H1 (cell line): ENCODE measurements around the gene ERC1. TPM values are rescaled to one million over a fixed set of nuclear protein-coding genes. Genes with fewer than 3 reads are reported as not detected.

Experiments used
- CTCF ChIA-PET: fragments of 300-600 bp; sonication (Branson Sonifier 250); formaldehyde crosslinking; loops from one replicate; lab custom pipeline; 2021; ENCODE audit not compliant: partially characterized antibody; lab: Charles Lee
- POLR2A ChIA-PET: fragments of 300-600 bp; sonication (Branson Sonifier 250); formaldehyde crosslinking; loops from one replicate; lab custom pipeline; 2021; ENCODE audit warnings: inconsistent platforms; ENCODE audit not compliant: partially characterized antibody; lab: Charles Lee
- DNase-seq, 2 experiments: peaks; one replicate each; pipeline versions ENCODE4 v3.0.0 to v3.0.0-alpha.2; 2010 to 2022; ENCODE audit warnings: low spot score in 2 of 2, low read depth in 1 of 2, mixed read lengths in 1 of 2
- FAIRE-seq: peaks from 2 replicates; lab custom pipeline; 2011; peaks lifted over from hg19 to GRCh38; lab: Jason Lieb, UNC
- H2AFZ ChIP-seq: 2 replicates; pipeline ENCODE4 v1.8.1; 2012; ENCODE audit warnings: low read length, inconsistent platforms
- H2AK5ac ChIP-seq: 2 replicates; pipeline ENCODE4 v1.6.1; 2013; ENCODE audit warnings: low read depth, low read length
- H2BK120ac ChIP-seq: replicated peaks from 2 replicates; pipeline ENCODE3; 2013; ENCODE audit warnings: low read depth, low read length, inconsistent platforms
- H2BK12ac ChIP-seq: 2 replicates; pipeline ENCODE4 v1.6.1; 2013; ENCODE audit warnings: low read depth, low read length
- H2BK15ac ChIP-seq: 2 replicates; pipeline ENCODE4 v1.6.1; 2013; ENCODE audit warnings: low read length
- H2BK20ac ChIP-seq: 2 replicates; pipeline ENCODE4 v1.6.1; 2013; ENCODE audit warnings: low read length
- H2BK5ac ChIP-seq: 2 replicates; pipeline ENCODE4 v1.6.1; 2013; ENCODE audit warnings: low read depth, low read length
- H3K14ac ChIP-seq: 2 replicates; pipeline ENCODE4 v1.6.1; 2013; ENCODE audit warnings: inconsistent platforms; ENCODE audit not compliant: insufficient read length
- H3K18ac ChIP-seq: 2 replicates; pipeline ENCODE4 v1.6.1; 2013; ENCODE audit warnings: low read length; ENCODE audit errors: extremely low read depth
- H3K23ac ChIP-seq: 2 replicates; pipeline ENCODE4 v1.6.1; 2013; ENCODE audit warnings: inconsistent platforms; ENCODE audit not compliant: insufficient read length
- H3K23me2 ChIP-seq: 2 replicates; pipeline ENCODE4 v1.6.1; 2013; ENCODE audit warnings: low read depth, low read length
- H3K27ac ChIP-seq: 2 replicates; pipeline ENCODE4 v1.6.1; 2011; ENCODE audit warnings: low read depth, low read length, inconsistent platforms
- H3K27me3 ChIP-seq, 4 experiments: replicated peaks in 1 of 4; 1 replicate in 1 of 4; 2 replicates in 3 of 4; pipeline versions ENCODE4 v1.6.1 to v1.8.1; 2011 to 2013; ENCODE audit warnings: low read length in 3 of 4, mild to moderate bottlenecking in 3 of 4, inconsistent platforms in 2 of 4, mixed read lengths in 2 of 4, moderate library complexity in 1 of 4; ENCODE audit not compliant: control insufficient read depth in 3 of 4, insufficient read depth in 3 of 4; ENCODE audit errors: extremely low read depth in 1 of 4
- H3K36me3 ChIP-seq, 4 experiments: 2 replicates each; pipeline versions ENCODE4 v1.6.1 to v1.8.1; 2011 to 2013; ENCODE audit warnings: mild to moderate bottlenecking in 4 of 4, low read length in 3 of 4, moderate library complexity in 2 of 4, control low read depth in 1 of 4, inconsistent platforms in 1 of 4; ENCODE audit not compliant: insufficient read depth in 4 of 4, control insufficient read depth in 2 of 4
- H3K4ac ChIP-seq: replicated peaks from 2 replicates; pipeline ENCODE3; 2013; ENCODE audit warnings: low read length, low read depth, mixed read lengths, inconsistent platforms; ENCODE audit not compliant: insufficient read length
- H3K4me1 ChIP-seq, 4 experiments: replicated peaks in 1 of 4; 1 replicate in 1 of 4; 2 replicates in 3 of 4; pipeline versions ENCODE4 v1.6.1 to v1.8.1; 2011 to 2013; ENCODE audit warnings: low read length in 3 of 4, inconsistent platforms in 2 of 4, mixed read lengths in 1 of 4; ENCODE audit not compliant: insufficient read depth in 4 of 4, control insufficient read depth in 3 of 4
- H3K4me2 ChIP-seq, 2 experiments: 2 replicates each; pipeline versions ENCODE4 v1.6.1 to v1.8.1; 2011 to 2013; ENCODE audit warnings: low read depth in 2 of 2, low read length in 2 of 2, control low read depth in 1 of 2, inconsistent platforms in 1 of 2, mild to moderate bottlenecking in 1 of 2; ENCODE audit not compliant: insufficient read depth in 1 of 2
- H3K4me3 ChIP-seq, 4 experiments: fragments of 200-600, 300-600 bp in 1 of 4; sonication (generic), shearing (Covaris generic), sonication (Bioruptor Twin) in 1 of 4; 2 replicates each; pipeline versions ENCODE4 v1.5.1 to v1.8.1; 2011 to 2016; ENCODE audit warnings: low read length in 4 of 4, low read depth in 3 of 4, control low read depth in 2 of 4, inconsistent platforms in 2 of 4, mild to moderate bottlenecking in 2 of 4, mixed read lengths in 1 of 4, moderate library complexity in 1 of 4; ENCODE audit not compliant: insufficient read depth in 2 of 4; ENCODE audit errors: extremely low read depth in 1 of 4
- H3K56ac ChIP-seq: replicated peaks from 2 replicates; pipeline ENCODE3; 2013; ENCODE audit warnings: low read depth, mild to moderate bottlenecking, mixed read lengths, low read length, inconsistent platforms; ENCODE audit not compliant: insufficient read length
- H3K79me1 ChIP-seq: 2 replicates; pipeline ENCODE4 v1.6.1; 2013; ENCODE audit warnings: low read depth, low read length, control low read depth
- H3K79me2 ChIP-seq, 2 experiments: 2 replicates each; pipeline versions ENCODE4 v1.6.1 to v1.8.1; 2012 to 2013; ENCODE audit warnings: low read length in 2 of 2, mild to moderate bottlenecking in 2 of 2, inconsistent platforms in 1 of 2; ENCODE audit not compliant: insufficient read depth in 2 of 2, control insufficient read depth in 1 of 2
- H3K9ac ChIP-seq, 4 experiments: replicated peaks in 1 of 4; 1 replicate in 1 of 4; 2 replicates in 3 of 4; pipeline versions ENCODE4 v1.6.1 to v1.8.1; 2011 to 2013; ENCODE audit warnings: low read depth in 3 of 4, low read length in 3 of 4, control low read depth in 2 of 4, mild to moderate bottlenecking in 2 of 4, moderate library complexity in 2 of 4, inconsistent platforms in 1 of 4; ENCODE audit errors: extremely low read depth in 1 of 4
- H3K9me3 ChIP-seq, 2 experiments: 2 replicates each; pipeline versions ENCODE4 v1.6.1 to v1.8.1; 2012 to 2013; ENCODE audit warnings: mild to moderate bottlenecking in 2 of 2, moderate library complexity in 2 of 2, control low read depth in 1 of 2, inconsistent platforms in 1 of 2, low read depth in 1 of 2, low read length in 1 of 2, mixed read lengths in 1 of 2; ENCODE audit not compliant: insufficient read depth in 2 of 2
- H4K20me1 ChIP-seq, 2 experiments: replicated peaks in 1 of 2; 2 replicates each; pipeline versions ENCODE3 to v1.8.1; 2011 to 2013; ENCODE audit warnings: inconsistent platforms in 2 of 2, low read length in 2 of 2, mild to moderate bottlenecking in 1 of 2; ENCODE audit not compliant: insufficient read depth in 2 of 2, control insufficient read depth in 1 of 2
- H4K5ac ChIP-seq: 2 replicates; pipeline ENCODE4 v1.6.1; 2013; ENCODE audit warnings: low read length, low read depth, mixed read lengths, inconsistent platforms; ENCODE audit not compliant: insufficient read length
- H4K8ac ChIP-seq: 2 replicates; pipeline ENCODE4 v1.8.0; 2013; ENCODE audit warnings: mild to moderate bottlenecking, moderate library complexity, low read length, inconsistent platforms; ENCODE audit not compliant: insufficient read depth; ENCODE audit errors: extremely low read depth
- H4K91ac ChIP-seq: replicated peaks from 2 replicates; pipeline ENCODE3; 2013; ENCODE audit warnings: low read length, mixed read lengths, inconsistent platforms; ENCODE audit not compliant: insufficient read length
- ASH2L ChIP-seq: fragments of 200-600, 300-600 bp; sonication (generic); IDR thresholded peaks from one replicate; pipeline ENCODE4 v1.7.1; 2017; ENCODE audit warnings: low read length
- BCL11A ChIP-seq, 2 experiments: IDR thresholded peaks; one replicate each; pipeline ENCODE4 v1.6.1; 2011; ENCODE audit warnings: low read depth in 2 of 2, low read length in 2 of 2, mild to moderate bottlenecking in 2 of 2
- CHD1 ChIP-seq: IDR thresholded peaks from 2 replicates; pipeline ENCODE4 v1.6.1; 2012; ENCODE audit warnings: low read depth, low read length, improper control_type of control experiment
- CTCF ChIP-seq, 3 experiments: IDR thresholded peaks; 1 replicate in 2 of 3; 2 replicates in 1 of 3; pipeline versions ENCODE4 v1.5.1 to v1.6.1; 2011; ENCODE audit warnings: low read length in 3 of 3, mild to moderate bottlenecking in 3 of 3, inconsistent platforms in 2 of 3, low read depth in 1 of 3, moderate library complexity in 1 of 3; ENCODE audit not compliant: insufficient read depth in 1 of 3; ENCODE audit errors: control extremely low read depth in 1 of 3
- EP300 ChIP-seq, 2 experiments: IDR thresholded peaks; 1 replicate in 1 of 2; 2 replicates in 1 of 2; pipeline ENCODE4 v1.6.1; 2011 to 2012; ENCODE audit warnings: low read depth in 2 of 2, low read length in 2 of 2, mild to moderate bottlenecking in 2 of 2, borderline replicate concordance in 1 of 2, inconsistent platforms in 1 of 2, moderate library complexity in 1 of 2
- JUND ChIP-seq: IDR thresholded peaks from 2 replicates; pipeline ENCODE4 v1.6.1; 2011; ENCODE audit warnings: mild to moderate bottlenecking, improper control_type of control experiment, low read length
- NANOG ChIP-seq: IDR thresholded peaks from 2 replicates; pipeline ENCODE4 v1.6.1; 2011; ENCODE audit warnings: low read length, low read depth, mild to moderate bottlenecking, inconsistent platforms; ENCODE audit not compliant: insufficient read depth, poor library complexity, severe bottlenecking
- RNF2 ChIP-seq: fragments of 200-900, 300-1000 bp; sonication (generic); IDR thresholded peaks from 2 replicates; pipeline ENCODE4 v1.7.1; 2016; ENCODE audit warnings: borderline replicate concordance, low read depth, mild to moderate bottlenecking, antibody characterized with exemption, low read length; ENCODE audit not compliant: poor library complexity, severe bottlenecking; ENCODE audit errors: missing control alignments
- SIN3A ChIP-seq, 2 experiments: IDR thresholded peaks in 1 of 2; conservative IDR thresholded peaks in 1 of 2; 2 replicates each; pipeline ENCODE4 v1.6.1; 2011 to 2012; ENCODE audit warnings: low read length in 2 of 2, improper control_type of control experiment in 1 of 2, low read depth in 1 of 2, mild to moderate bottlenecking in 1 of 2
- YY1 ChIP-seq: IDR thresholded peaks from 2 replicates; pipeline ENCODE4 v1.6.1; 2011; ENCODE audit warnings: low read depth, mild to moderate bottlenecking, low read length
- ZNF274 ChIP-seq: IDR thresholded peaks from 2 replicates; pipeline ENCODE4 v1.7.0; 2012; ENCODE audit warnings: low read length, borderline replicate concordance; ENCODE audit errors: extremely low read depth
- WGBS, 2 experiments: shearing (Covaris generic) in 1 of 2; methylation state at CpG; one replicate each; pipeline versions ENCODE4 v1.1.6 to v1.1.7; 2013 to 2015; ENCODE audit warnings: low lambda C conversion rate in 2 of 2, mixed read lengths in 2 of 2, inconsistent platforms in 1 of 2, low coverage in 1 of 2, missing lambda C conversion rate in 1 of 2; ENCODE audit not compliant: insufficient replicate concordance in 2 of 2, insufficient coverage in 1 of 2, insufficient read length in 1 of 2; ENCODE audit errors: extremely low coverage in 1 of 2, missing lambda C conversion rate in 1 of 2; 5-methylcytosine and 5-hydroxymethylcytosine counted together
- polyA plus RNA-seq, 7 experiments: library from polyadenylated mRNA; depleted of rRNA in 3 of 7; stranded (reverse) in 5 of 7; unstranded in 2 of 7; fragments of >200 nt in 5 of 7; fragments of 200-250 nt in 2 of 7; gene quantifications; 1 replicate in 5 of 7; 2 replicates in 1 of 7; 4 replicates in 1 of 7; pipeline versions ENCODE4 v1.2.1 to v1.2.3, GENCODE V29; 2011 to 2013; ENCODE audit warnings: missing spikeins in 2 of 7, mixed read lengths in 2 of 7
- total RNA-seq: library from RNA; stranded (reverse); fragmentation: NEBNext Ultra II Directional; extraction: Animal tissue kit (Norgen Biotek cat#: 25700); gene quantifications from 2 replicates; pipeline ENCODE4 v1.2.1, GENCODE V29; 2021

Gene ERC1
- total and polyA plus RNA-seq, 2 of the 8 experiments (the other 6 are each of a cell fraction or from before 2014, with no cell fraction given): 7.8 to 45.7 TPM

GRCh38 chr12:1020389-1020788 lies 29.4 kb downstream of the ERC1 start:
- Histone ChIP-seq H3K79me1 (no peaks in the 10 kb centered on the region; the same call in 1 of the 2 replicates), H4K8ac (no peak overlapping the region), H4K91ac (no peak overlapping the region), H3K27ac (no peak overlapping the region), H3K23ac (no peak overlapping the region), H3K14ac (no peak overlapping the region), H3K27me3 (no peaks in the 10 kb centered on the region), H4K20me1 (no peaks in the 10 kb centered on the region), H2BK120ac (no peak overlapping the region), H3K4ac (no peak overlapping the region), H3K9me3 (no peaks in the 10 kb centered on the region), H3K9ac (no peak overlapping the region), H4K5ac (no peak overlapping the region), H3K4me1 (no peaks in the 10 kb centered on the region), H3K23me2 (no peaks in the 10 kb centered on the region), H2BK20ac (no peak overlapping the region), H3K4me2 (no peak overlapping the region), H3K18ac (no peak overlapping the region), H3K4me3 (no peak overlapping the region), H2BK5ac (no peak overlapping the region), H3K56ac (no peak overlapping the region), H2BK12ac (no peak overlapping the region), H2BK15ac (no peak overlapping the region), H3K36me3 (peaks cover 0 to 2% (median 0%) of the 10 kb centered on the region in 4 experiments; a peak in 1 of 8 replicates), H2AFZ (no peak overlapping the region), H2AK5ac (no peak overlapping the region), H3K79me2 (peaks cover 0 to 13% of the 10 kb centered on the region in 2 experiments; a peak in 1 of 4 replicates)
- 92% methylated on average over 3 of the region's 3 CpGs; no CpG with 5 or more reads in 1 of the 2 experiments for WGBS, 2 experiments
- CTCF ChIA-PET: no interaction called here
- no peak for DNase-seq
- FAIRE-seq: no peak
- POLR2A ChIA-PET: interaction anchor here (1.1 kb wide), 1 partner anchor 98 kb away, joined by 3 read pairs; no protein-coding TSS in a partner anchor
- TF ChIP-seq ZNF274 (no peak), SIN3A (conservative IDR thresholded peaks at IDR 0.05 in 1 of 2, IDR thresholded peaks at IDR 0.05 in 1 of 2; ENCODE audit: low read depth in 1 of 2, low read length in 2 of 2) (no peak), YY1 (no peak), RNF2 (no peak), CTCF (IDR thresholded peaks at IDR 0.05; ENCODE audit: control extremely low read depth in 1 of 3, insufficient read depth in 1 of 3, low read depth in 1 of 3, low read length in 3 of 3) (no peak), CHD1 (no peak), NANOG (no peak), EP300 (IDR thresholded peaks at IDR 0.05; ENCODE audit: borderline replicate concordance in 1 of 2, low read depth in 2 of 2, low read length in 2 of 2) (no peak), BCL11A (IDR thresholded peaks at IDR 0.05; ENCODE audit: low read depth in 2 of 2, low read length in 2 of 2) (no peak), ASH2L (no peak), JUND (no peak)
